Measurements from ENCODE around the gene KCNK7. TPM values are rescaled to one million over a fixed set of nuclear protein-coding genes. Genes with fewer than 3 reads are reported as not detected.
A peak's percentile ranks its signal among the peaks of the same experiment; 100 is the strongest.

KCNK7 gene
- total RNA-seq, 4 donors from 2014 or later: 32.6 to 183 (median 144) TPM

- H3K4me3 ChIP-seq: no peak overlapping the region
- H3K4me1 ChIP-seq: peaks cover 49% of the 10 kb centered on the region
- H3K36me3 ChIP-seq: peaks cover 3% of the 10 kb centered on the region
- H3K27me3 ChIP-seq: no peaks in the 10 kb centered on the region
- no peak overlapping the region for H3K27ac ChIP-seq
- DNase-seq (ENCODE audit: low spot score in 2 of 2): no peak
- WGBS: 94% methylated on average over 4 of the region's 4 CpGs
- TF ChIP-seq POLR2AphosphoS5 (IDR thresholded peaks at IDR 0.05): no peak
- TF ChIP-seq CTCF (IDR thresholded peaks at IDR 0.05): no peak
- no peak for TF ChIP-seq EP300 (IDR thresholded peaks at IDR 0.05)
- TF ChIP-seq POLR2A (IDR thresholded peaks at IDR 0.05): no peak
- no peaks in the 10 kb centered on the region for H3K9me3 ChIP-seq
Observed at GRCh38 chr11:65563601-65564000, 32.0 kb downstream of the KCNK7 start.

- Histone ChIP-seq H3K27me3 (no peaks in the 10 kb centered on the region), H3K4me3 (no peak overlapping the region), H3K27ac (no peak overlapping the region), H3K36me3 (peaks cover 2% of the 10 kb centered on the region), H3K4me1 (peaks cover 49% of the 10 kb centered on the region), H3K9me3 (no peaks in the 10 kb centered on the region)
- TF ChIP-seq POLR2AphosphoS5 (IDR thresholded peaks at IDR 0.05) (no peak), CTCF (IDR thresholded peaks at IDR 0.05) (no peak), POLR2A (IDR thresholded peaks at IDR 0.05) (no peak), EP300 (IDR thresholded peaks at IDR 0.05) (no peak)
- DNase-seq (ENCODE audit: low spot score in 2 of 2): no peak
- 81% methylated on average over 9 of the region's 9 CpGs for WGBS
Observed at GRCh38 chr11:65562788-65563187, 32.8 kb downstream of the KCNK7 start.

- Histone ChIP-seq H3K9me3 (no peaks in the 10 kb centered on the region), H3K27me3 (no peaks in the 10 kb centered on the region), H3K4me1 (peaks cover 56% of the 10 kb centered on the region), H3K4me3 (no peak overlapping the region), H3K27ac (no peak overlapping the region), H3K36me3 (no peaks in the 10 kb centered on the region)
- WGBS: 93% methylated on average over 7 of the region's 7 CpGs
- no peak for DNase-seq (ENCODE audit: low spot score in 2 of 2)
- TF ChIP-seq CTCF (IDR thresholded peaks at IDR 0.05) (no peak), POLR2A (IDR thresholded peaks at IDR 0.05) (no peak), POLR2AphosphoS5 (IDR thresholded peaks at IDR 0.05) (no peak), EP300 (IDR thresholded peaks at IDR 0.05) (no peak)
Observed at GRCh38 chr11:65562020-65562419, 33.6 kb downstream of the KCNK7 start.

GRCh38 chr11:65560555-65561418, 34.8 kb downstream of the KCNK7 start:
- TF ChIP-seq CTCF (IDR thresholded peaks at IDR 0.05) (no peak), POLR2AphosphoS5 (IDR thresholded peaks at IDR 0.05) (no peak), EP300 (IDR thresholded peaks at IDR 0.05) (no peak), POLR2A (IDR thresholded peaks at IDR 0.05) (no peak)
- H3K4me1 ChIP-seq: peaks cover 60% of the 10 kb centered on the region
- H3K9me3 ChIP-seq: no peaks in the 10 kb centered on the region
- no peaks in the 10 kb centered on the region for H3K27me3 ChIP-seq
- 33% methylated on average over 15 of the region's 15 CpGs for WGBS
- DNase-seq (ENCODE audit: low spot score in 2 of 2): no peak
- H3K4me3 ChIP-seq: no peak overlapping the region
- peak overlapping the region; percentile 87 for H3K27ac ChIP-seq
- H3K36me3 ChIP-seq: no peaks in the 10 kb centered on the region

GRCh38 chr11:65559951-65560537, 35.6 kb downstream of the KCNK7 start:
- no peak for DNase-seq (ENCODE audit: low spot score in 2 of 2)
- no peak for TF ChIP-seq POLR2A (IDR thresholded peaks at IDR 0.05)
- no peak for TF ChIP-seq CTCF (IDR thresholded peaks at IDR 0.05)
- TF ChIP-seq EP300 (IDR thresholded peaks at IDR 0.05): no peak
- no peak for TF ChIP-seq POLR2AphosphoS5 (IDR thresholded peaks at IDR 0.05)
- Histone ChIP-seq H3K36me3 (no peaks in the 10 kb centered on the region), H3K9me3 (no peaks in the 10 kb centered on the region), H3K27me3 (no peaks in the 10 kb centered on the region), H3K4me3 (no peak overlapping the region), H3K27ac (peak overlapping the region; percentile 87), H3K4me1 (peaks cover 62% of the 10 kb centered on the region)
- 32% methylated on average over 5 of the region's 5 CpGs for WGBS
